ENCODE data around the gene MAU2.
"Not testable (repeated sequence)": the region's sequence is repeated elsewhere in the genome, so short reads cannot be mapped to it uniquely, and the experiment has no call there.

MAU2 gene

DNA sequence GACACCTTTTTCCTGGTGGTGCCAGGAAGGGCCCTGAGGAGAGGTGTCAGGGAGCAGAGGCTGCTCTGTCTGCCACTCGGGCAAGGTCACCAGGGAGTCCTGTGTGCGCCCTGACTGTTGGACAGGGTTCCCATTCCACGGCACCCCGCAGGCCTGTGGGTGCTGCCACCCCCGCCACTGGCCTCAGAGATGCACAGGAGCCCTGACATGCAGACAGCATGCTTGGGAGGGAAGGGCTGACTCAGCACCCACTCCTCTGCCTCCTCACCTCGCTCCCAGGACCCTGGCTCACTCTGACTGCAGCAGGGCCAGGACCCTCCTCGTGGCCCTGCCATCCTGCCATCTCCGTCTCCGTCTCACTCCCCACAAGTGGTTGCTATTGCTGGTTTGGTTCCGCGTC is 25.3 kb downstream of the MAU2 start:
- DNase-seq (ENCODE audit: low spot score) = no peak

DNA sequence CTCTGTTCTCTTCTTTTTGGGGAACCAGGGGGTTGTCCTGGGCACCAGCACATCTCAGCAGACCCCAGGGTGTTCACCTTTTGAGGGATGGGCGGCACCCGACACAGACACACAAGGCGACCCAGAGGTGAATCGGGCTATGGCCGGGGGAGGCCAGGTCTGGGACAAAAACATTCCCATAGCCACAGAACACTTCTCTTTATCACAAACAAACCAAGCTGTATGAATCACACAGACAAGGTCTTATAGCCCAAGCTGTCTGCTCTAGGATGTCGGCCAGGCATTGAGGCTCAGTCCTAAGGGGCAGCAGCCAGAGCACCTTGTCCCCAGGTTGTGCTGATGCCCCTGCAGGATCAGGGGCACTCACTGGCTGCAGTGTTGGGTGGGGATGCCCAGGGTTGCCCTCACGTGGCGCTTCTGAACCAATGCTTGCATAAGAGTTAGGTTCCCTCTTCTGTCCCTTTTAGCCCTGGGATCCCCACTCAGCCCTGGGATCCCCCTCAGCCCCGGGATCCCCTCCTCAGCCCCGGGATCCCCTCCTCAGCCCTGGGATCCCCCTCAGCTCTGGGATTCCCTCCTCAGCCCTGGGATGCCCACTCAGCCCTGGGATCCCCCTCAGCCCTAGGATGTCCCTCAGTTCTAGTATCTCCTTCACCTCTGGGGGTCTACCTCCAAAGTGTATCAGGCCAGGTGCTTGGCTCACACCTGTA is 26.9 kb downstream of the MAU2 start:
- no peak for DNase-seq (ENCODE audit: low spot score)

DNA sequence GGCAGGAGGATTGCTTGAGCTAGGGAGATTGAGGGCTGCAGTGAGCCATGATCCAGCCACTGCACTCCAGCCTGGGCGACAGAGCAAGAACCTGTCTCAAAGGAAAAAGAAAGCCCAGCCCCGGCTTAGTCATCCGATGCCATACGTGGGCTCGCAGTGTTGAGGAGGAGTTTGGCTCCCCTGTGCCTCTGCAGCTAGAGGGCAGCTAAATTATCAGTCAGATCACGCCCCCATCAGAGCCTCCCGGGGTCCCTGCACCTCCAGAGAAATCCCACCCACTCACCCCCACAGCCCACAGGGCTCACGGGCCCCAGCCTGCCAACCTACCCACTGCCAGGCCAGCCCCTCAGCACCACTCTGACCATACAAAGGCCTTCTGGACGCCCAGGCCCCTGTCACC is 27.6 kb downstream of the MAU2 start:
- DNase-seq (ENCODE audit: low spot score) = no peak

DNA sequence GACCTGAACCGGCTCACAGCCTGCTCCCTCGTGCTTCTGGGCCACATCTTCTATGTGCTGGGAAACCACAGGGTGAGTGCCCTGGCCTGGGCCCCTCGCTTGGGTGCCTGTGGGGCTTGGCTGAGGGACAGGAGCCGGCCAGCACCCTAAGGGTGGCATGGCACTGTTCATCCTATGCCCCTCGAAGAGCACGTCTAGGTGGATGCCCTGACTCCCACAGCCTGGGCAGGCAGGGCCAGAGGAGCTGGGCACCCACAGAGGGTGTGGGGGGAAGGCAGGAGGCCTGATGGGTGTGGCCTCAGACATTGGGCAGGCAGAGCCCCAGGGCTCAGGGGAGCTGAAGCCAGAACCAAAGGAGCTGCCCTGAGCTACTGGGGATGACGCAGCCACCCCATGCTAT is 28.7 kb downstream of the MAU2 start:
- DNase-seq (ENCODE audit: low spot score) = no peak

DNA sequence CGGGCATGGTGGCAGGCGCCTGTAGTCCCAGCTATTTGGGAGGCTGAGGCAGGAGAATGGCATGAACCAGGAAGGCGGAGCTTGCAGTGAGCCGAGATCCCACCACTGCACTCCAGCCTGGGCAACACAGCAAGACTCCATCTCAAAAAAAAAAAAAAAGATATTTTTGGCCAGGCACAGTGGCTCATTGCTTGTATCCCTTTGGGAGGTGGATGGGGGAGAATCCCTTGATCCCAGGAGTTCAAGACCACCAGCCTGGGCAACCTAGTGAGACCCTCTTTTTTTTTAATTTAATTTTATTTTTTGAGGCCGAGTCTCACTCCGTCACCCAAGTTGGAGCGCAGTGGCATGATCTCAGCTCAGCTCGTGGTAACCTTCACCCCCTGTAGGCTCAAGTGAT is 30.1 kb downstream of the MAU2 start:
- not testable (repeated sequence) for DNase-seq (ENCODE audit: low spot score)

DNA sequence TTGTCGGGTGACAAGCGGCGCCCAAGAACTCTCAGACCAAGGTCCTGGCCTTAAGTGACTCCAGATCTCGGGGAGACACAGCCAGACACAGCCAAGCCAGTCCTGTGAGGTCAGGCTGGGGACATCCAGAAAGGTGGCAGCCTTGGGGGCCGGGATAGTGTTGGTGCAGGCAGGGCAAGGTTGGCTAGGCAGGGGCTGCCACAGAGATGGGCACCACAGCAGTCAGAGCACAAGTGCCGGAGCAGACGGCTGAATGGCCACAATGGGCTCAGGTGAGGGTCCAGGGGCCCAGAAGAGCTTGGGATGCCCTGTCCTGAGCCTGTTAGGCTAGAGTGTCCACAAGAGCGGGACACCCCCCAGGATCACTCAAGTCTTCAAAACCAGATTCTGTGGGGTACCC is 32.2 kb downstream of the MAU2 start:
- no peak for DNase-seq (ENCODE audit: low spot score)

DNA sequence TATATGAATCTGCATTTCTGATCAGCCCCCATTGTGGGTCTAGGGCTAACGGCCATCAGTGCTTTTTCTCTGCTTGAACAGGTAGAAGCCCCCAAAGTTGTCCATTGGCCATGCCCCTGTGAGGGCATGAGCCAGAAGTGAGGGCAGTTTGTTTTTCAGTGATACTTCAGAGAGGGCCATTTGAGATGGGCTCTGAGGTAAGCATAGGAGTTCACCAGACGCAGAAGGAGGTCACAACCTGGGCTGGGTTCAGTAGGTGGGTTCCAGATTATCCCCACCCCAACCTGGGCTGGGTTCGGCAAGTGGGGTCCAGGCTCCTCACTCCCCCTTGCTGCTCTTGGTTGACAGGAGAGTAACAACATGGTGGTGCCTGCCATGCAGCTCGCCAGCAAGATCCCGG is 33.4 kb downstream of the MAU2 start:
- DNase-seq (ENCODE audit: low spot score) = no peak

DNA sequence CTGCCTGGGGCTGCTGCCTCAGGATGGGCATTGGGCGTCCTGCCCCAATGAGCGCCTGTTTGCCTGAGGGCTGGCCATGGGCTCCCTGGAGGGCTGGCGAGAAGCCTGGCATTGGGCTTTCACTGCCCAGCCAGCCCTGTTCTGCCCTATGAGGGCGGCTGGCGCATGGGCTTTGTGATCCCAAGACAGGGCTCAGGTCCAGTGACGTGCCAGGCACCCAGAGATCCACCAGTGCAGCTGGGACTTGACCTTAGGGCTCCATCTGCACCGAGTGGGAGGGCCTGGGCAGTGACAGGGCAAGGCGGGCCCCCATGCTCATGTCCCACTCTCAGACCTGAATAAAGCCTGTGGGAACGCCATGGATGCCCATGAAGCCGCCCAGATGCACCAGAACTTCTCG is 34.3 kb downstream of the MAU2 start:
- no peak for DNase-seq (ENCODE audit: low spot score)

DNA sequence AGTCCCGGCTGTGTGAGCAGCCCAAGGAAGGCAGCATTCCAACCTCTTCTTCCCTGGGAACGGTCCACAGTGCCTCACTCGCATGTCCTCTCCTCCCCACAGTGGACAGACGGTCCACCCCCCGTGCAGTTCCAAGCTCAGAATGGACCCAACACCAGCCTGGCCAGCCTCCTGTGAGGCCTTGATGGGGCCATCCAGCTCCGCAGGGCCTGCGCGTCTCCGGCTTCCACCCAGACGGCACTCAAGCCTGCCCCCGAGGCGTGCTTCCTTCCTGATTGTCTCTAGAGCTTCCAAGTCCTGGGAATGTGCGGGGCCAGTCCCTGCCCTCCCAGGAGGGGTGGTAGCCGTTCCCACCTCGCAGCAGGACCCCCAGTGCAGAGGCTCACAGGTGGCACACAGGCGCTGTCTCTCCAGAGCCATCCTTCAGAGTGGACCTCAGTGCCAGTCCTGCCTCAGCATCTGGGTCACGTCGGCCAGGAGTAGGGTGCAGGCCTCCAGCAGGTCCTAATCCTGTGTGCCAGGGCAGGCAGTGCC is 35.0 kb downstream of the MAU2 start:
- no peak for DNase-seq (ENCODE audit: low spot score)

DNA sequence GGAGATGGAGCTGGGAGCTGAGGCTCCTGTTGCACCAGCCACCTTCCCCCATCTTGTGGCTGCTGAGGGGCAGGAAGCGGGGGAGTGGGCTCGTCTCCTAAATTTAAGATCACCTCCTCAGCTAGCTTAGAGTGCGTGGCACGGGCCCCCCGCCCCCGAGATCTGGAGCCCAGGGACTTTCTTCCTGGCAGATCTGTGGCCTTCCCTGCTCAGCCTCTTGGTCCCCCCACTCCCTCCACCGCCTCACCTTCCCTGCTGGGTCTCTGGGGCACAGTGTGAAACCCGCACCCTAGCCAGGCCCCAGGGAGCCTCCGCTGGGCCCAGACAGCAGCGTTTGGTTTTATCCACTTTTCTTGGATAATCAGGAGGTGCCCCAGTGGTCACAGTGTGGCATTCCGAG is 35.9 kb downstream of the MAU2 start:
- no peak for DNase-seq (ENCODE audit: low spot score)

DNA sequence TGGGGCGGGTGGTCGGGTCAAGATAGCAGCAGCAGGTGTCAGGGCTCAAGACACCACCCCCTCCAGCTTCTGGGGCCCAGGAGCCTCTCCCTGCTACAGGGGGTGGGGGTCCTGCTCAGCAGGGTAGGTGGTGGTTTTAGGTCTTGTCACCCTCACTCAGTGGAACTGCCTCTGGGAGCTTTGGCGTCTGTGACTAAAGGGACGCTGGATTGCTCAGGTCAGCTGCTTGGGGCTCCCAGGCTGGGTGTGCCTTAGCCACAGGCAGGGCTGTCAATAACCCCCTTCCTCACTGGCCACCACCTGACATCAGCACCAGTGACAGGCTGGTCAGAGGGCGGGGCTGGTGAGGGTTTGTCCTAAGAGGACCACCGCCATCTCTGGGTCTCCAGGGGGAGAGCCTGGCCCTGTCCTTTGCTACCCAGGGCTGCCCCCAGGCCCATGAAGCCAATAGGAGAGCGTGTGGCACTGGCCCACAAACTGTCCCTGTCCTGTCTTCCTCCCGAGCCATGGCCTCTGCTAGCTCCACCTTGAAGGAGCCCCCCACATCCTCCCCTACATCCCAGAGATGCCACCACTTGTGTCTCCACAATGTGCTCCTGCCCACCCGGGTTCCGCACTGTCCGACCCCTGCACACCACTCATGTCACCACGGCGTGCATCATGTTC is 36.4 kb downstream of the MAU2 start:
- no peak for DNase-seq (ENCODE audit: low spot score)

DNA sequence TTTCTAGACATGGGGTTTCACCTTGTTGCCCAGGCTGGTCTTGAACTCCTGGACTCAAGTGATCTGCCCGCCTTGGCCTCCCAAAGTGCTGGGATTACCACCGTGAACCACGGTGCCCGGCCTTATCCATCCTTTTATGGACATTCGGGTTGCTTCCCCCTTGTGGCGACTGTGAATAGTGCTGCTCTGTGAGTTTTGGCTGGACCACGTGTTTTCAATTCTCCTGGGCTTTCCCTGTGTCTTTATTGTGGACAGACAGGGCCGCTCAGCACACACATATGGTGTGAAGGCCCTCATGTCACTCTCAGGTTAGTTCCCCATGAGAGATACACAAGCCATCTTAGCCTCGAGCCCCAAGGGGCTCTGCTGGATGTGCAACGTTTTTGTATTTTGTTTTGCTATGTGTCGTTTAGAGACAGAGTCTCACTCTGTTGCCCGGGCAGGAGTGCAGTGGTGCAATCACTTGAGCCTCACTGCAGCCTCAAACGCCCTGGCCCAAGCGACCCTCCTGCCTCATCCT is 40.5 kb downstream of the MAU2 start:
- DNase-seq (ENCODE audit: low spot score) = peak; percentile 85

DNA sequence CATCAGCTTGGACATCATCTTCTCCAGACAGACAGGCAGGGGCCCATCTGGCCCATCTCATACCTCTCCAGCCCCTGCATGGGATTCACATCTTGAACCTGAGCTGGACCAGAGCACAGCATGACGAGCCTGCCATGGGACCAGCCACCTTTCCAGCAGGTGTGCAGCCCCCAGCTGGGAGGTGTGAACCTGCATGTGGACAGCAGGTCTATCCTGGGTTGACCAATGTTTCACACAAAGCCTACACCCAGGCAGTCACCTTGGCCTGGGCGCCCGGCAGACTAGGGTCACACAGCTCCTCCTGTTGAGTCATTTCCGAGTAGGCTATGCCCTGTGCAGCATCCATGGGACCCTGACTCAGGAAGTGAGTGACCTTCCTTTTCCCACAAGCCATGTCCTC is 41.4 kb downstream of the MAU2 start:
- DNase-seq (ENCODE audit: low spot score) = no peak

DNA sequence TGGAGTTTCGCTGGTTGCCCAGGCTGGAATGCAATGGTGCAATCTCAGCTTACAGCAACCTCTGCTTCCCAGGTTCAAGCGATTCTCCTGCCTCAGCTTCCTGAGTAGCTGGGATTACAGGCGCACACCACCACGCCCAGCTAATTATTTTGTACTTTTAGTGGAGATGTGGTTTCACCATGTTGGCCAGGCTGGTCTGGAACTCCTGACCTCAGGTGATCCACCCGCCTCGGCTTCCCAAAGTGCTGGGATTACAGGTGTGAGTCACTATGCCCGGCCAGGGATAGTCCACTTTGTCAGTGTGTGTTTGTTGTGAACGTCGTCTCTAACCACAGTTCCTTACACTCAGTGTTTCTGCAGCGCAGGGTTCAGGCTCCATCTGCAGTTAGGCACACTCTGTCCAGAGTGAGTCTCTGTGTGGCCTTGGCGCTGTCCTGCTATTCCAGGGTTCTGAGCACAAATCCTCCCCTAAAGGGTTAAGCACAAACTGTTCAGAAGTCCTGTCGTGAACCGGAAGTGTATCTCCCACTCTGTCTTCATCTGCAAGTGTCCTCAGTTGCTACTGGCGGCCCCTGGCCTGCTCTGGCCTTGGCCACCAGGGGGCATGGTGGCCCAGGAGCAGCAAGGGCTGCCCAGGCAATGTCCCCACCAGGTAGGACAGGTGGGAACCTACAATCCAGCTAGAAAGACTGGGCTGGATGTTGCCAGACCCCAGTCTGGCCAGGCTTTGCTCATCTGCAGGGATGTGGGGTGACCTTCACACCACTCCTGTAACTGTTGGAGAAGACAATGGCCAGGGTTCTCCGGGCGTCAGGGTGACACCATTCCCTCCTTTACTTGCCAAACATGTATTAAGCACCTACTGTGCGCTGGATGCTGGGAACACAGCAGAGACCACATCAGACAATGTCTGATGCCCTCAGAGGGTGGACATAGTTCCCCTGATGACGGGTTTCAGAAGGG is 46.1 kb downstream of the MAU2 start:
- peak; percentile 88 for DNase-seq (ENCODE audit: low spot score)

DNA sequence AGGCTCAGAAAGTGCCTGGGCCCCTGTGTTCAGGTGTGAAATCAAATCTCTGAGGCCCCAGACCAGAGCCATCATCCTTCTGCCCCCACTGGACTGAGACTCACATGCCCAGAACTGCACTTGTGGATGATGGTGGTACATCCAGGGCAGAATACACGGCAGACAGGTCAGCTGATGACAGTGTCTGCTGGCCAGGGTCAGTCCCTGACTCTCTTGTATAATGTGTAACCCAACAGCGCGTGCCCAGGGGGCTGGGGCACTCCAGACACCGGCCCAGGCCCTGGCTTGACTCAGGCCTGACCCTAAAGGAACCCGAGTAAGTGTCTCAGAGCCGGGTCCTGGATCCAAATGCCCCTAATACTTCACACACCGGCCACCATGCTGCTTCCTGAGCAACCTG is 47.5 kb downstream of the MAU2 start:
- DNase-seq (ENCODE audit: low spot score) = no peak

DNA sequence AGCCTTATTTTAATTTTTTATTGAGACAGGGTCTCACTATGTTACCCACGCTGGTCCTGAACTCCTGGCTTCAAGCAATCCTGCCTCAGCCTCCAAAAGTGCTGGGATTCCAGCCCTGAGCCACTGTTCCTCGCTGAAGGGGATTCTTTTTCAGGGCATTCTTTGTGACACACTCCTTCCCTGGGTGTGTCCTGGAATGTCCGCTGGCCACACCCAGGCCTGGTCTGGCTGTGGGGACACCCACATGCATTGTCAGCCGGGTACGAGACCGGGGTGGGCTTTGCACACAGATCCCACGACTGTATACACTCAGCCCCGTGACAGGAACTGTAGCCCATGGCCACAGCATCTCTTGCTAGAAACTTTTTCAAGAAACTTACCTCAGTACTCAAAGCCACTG is 50.4 kb downstream of the MAU2 start:
- DNase-seq (ENCODE audit: low spot score) = peak; percentile 90

DNA sequence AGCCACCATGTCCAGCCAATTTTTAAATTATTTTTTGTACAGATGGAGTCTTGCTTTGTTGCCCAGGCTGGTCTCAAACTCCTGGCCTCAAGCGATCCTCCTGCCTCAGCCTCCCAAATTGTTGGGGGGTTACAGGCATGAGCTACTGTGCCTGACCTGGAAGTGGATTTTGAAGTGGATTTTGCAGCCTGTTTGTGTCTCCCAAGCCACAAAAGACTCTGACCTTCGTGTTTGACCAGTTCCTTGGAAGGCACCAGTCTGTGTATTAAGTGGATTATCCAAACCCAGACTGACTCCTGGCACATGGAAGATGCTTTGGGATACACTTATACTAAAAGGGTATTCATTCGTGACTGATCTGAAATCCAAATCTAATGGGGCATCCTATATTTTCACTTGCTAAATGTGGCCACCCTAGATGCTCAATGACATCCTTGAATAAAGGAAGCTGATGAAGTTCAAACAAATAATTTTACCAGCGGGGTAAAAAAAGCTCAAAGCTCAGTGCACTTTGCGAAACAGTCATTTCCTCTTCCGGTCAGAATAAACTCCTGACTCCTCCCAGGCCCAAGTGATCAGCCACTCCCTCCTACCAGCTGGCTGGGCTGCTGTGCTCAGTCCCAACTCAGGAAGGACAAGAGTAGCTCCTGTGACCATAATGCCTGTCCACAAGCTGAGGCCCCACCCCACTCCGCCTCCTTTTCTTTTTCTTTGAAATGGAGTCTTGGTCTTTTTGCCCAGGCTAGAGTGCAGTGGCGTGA is 52.2 kb downstream of the MAU2 start:
- peak; percentile 85 for DNase-seq (ENCODE audit: low spot score)

DNA sequence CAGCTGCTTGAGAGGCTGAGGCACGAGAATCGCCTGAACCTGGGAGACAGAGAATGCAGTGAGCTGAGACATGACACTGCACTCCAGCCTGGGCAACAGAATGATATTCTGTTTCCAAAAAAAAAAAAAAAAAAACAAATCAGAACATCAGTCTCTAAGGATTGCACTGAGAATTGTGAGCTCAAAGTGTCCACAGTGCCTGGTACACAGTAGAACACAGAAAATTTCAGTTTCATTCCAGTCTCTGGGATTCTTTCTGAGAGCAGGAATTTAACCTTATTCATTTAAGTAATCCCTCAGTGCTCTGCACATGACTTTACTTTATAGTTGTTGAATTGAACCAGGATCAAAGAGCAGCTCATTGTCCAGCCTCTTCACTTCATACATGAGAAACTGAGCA is 58.9 kb downstream of the MAU2 start:
- DNase-seq (ENCODE audit: low spot score) = no peak

DNA sequence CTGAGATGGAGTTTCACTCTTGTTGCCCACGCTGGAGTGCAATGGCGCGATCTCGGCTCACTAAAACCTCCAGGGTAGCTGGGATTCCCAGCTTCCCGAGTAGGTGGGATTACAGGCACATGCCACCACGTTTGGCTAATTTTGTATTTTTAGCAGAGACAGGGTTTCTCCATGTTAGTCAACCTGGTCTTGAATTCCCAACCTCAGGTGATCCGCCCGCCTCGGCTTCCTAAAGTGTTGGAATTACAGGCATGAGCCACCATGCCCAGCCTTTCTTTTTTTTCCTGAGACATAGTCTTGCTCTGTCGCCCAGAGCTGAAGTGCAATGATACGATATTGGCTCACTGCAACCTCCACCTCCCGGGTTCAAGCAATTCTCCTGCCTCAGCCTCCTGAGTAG is 59.7 kb downstream of the MAU2 start:
- DNase-seq (ENCODE audit: low spot score) = not testable (repeated sequence)

DNA sequence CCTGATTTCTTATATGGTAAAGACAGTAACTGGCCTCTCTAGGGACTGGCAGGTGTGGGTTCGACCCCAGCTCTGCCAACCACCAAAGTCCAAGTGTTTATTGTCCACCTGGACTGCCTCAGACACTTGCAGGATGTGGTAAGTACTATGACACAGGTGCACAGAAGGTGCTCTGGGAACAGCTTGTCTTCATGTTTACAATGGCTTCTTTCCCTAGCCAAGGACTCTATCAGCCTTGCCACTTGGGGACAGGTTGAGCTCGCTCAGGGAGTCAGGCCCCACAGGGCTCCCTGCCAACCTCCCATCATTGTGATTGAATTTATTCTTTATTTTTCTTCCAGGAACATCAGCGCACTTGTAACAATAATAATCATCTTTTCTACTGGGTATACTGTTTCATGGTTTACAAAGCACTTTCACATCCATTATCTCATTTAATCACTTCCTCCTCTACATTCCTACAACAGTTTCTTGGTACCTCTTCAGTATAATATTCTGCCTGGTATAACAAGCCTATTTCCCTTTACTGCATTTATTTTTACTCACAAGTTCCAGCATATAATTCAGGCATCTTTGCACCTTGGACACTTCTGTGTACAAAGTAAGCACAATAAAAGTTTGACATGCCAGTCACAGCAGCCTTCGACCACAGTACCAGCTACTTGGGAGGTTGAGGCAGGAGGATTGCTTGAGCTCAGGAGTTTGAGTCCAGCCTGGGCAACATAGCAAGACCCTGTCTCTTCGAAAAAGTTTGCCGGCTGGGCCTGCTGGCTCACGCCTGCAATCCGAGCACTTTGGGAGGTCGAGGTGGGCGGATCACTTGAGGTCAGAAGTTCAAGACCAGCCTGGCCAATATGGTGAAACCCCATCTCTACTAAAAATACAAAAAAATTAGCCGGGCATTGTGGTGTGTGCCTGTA is 60.6 kb downstream of the MAU2 start:
- DNase-seq (ENCODE audit: low spot score) = no peak

DNA sequence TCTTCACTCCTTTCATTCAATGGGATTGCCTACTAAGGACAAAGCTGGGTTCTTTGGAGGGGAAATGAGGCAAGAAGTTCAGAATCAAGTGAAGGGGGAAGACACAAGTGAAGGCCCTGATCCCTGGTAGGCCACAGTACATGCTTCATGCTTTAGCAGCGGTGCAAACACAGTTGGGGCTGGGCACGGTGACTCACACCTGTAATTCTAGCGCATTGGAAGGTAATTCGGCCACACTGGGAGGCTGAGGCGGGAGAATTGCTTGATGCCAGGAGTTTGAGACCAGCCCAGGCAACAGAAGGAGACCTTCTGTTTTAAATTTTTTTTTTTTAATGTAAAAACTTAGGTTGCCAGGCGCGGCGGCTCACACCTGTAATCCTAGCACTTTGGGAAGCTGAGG is 61.5 kb downstream of the MAU2 start:
- no peak for DNase-seq (ENCODE audit: low spot score)
